BJ (cell line): ENCODE measurements around the gene CCDC167. TPM values are rescaled to one million over a fixed set of nuclear protein-coding genes. Genes with fewer than 3 reads are reported as not detected.

Experiments
- CTCF ChIA-PET: fragments of 350-600 bp; formaldehyde crosslinking; extraction: SDS; loops from one replicate; lab custom pipeline; 2021; ENCODE audit warnings: antibody characterized with exemption, inconsistent platforms; lab: Yijun Ruan, JAX
- POLR2A ChIA-PET: fragments of 300-600 bp; sonication (Branson Sonifier 250); formaldehyde crosslinking; extraction: SDS; loops from one replicate; lab custom pipeline; 2021; ENCODE audit warnings: antibody characterized with exemption; lab: Charles Lee
- DNase-seq: peaks from one replicate; pipeline ENCODE4 v3.0.0-alpha.2; 2011; ENCODE audit warnings: low read depth
- H3K27me3 ChIP-seq: 2 replicates; pipeline ENCODE4 v1.6.0; 2011; ENCODE audit warnings: low read length; ENCODE audit not compliant: control insufficient read depth, insufficient read depth
- H3K36me3 ChIP-seq: 2 replicates; pipeline ENCODE4 v1.5.1; 2011; ENCODE audit warnings: low read length; ENCODE audit not compliant: control insufficient read depth, insufficient read depth
- H3K4me3 ChIP-seq: 2 replicates; pipeline ENCODE4 v1.5.1; 2011; ENCODE audit warnings: low read depth, mild to moderate bottlenecking, control low read depth, low read length
- CTCF ChIP-seq: IDR thresholded peaks from 2 replicates; pipeline ENCODE4 v1.5.1; 2011; ENCODE audit warnings: low read depth, mild to moderate bottlenecking, control low read depth, inconsistent platforms, low read length, moderate library complexity; ENCODE audit not compliant: insufficient read depth
- polyA plus RNA-seq: library from polyadenylated mRNA; depleted of rRNA; stranded (reverse); fragments of >200 nt; gene quantifications from 2 replicates; pipeline ENCODE4 v1.2.3, GENCODE V29; 2011

CCDC167 gene
- polyA plus RNA-seq, 1 experiment, result 31.8 TPM

GRCh38 chr6:37519461-37519860 is 19.8 kb upstream of the CCDC167 start:
- ChIA-PET POLR2A (no interaction called here), CTCF (interaction anchor here (1.3 kb wide), 1 partner anchor 19 kb away, joined by 5 read pairs; no protein-coding TSS in a partner anchor)
- Histone ChIP-seq H3K27me3 (peaks cover 8% of the 10 kb centered on the region), H3K4me3 (no peak overlapping the region), H3K36me3 (no peaks in the 10 kb centered on the region)
- no peak for DNase-seq
- no peak for TF ChIP-seq CTCF

- TF ChIP-seq CTCF, result no peak
- Histone ChIP-seq H3K4me3 (no peak overlapping the region), H3K27me3 (peaks cover 18% of the 10 kb centered on the region), H3K36me3 (no peaks in the 10 kb centered on the region)
- DNase-seq, result no peak
- ChIA-PET CTCF (interaction anchor here (1.3 kb wide), 1 partner anchor 20 kb away, joined by 5 read pairs; no protein-coding TSS in a partner anchor), POLR2A (no interaction called here)
Observed at GRCh38 chr6:37518116-37518515, 18.4 kb upstream of the CCDC167 start.

- POLR2A ChIA-PET, result no interaction called here
- Histone ChIP-seq H3K4me3 (no peak overlapping the region), H3K36me3 (no peaks in the 10 kb centered on the region), H3K27me3 (peaks cover 25% of the 10 kb centered on the region)
- DNase-seq, result peak; percentile 15
- TF ChIP-seq CTCF, result no peak
- CTCF ChIA-PET, result no interaction called here
Observed at GRCh38 chr6:37517411-37517812, 17.7 kb upstream of the CCDC167 start.

- no peak overlapping the region for H3K4me3 ChIP-seq
- peaks cover 30% of the 10 kb centered on the region for H3K27me3 ChIP-seq
- no peak for DNase-seq
- CTCF ChIA-PET, result no interaction called here
- POLR2A ChIA-PET, result no interaction called here
- TF ChIP-seq CTCF, result no peak
- H3K36me3 ChIP-seq, result no peaks in the 10 kb centered on the region
Observed at GRCh38 chr6:37516920-37517405, 17.3 kb upstream of the CCDC167 start.

GRCh38 chr6:37516076-37516919 is 16.6 kb upstream of the CCDC167 start:
- no peak overlapping the region for H3K4me3 ChIP-seq
- ChIA-PET CTCF (no interaction called here), POLR2A (no interaction called here)
- H3K27me3 ChIP-seq, result peaks cover 30% of the 10 kb centered on the region
- no peaks in the 10 kb centered on the region for H3K36me3 ChIP-seq
- no peak for TF ChIP-seq CTCF
- no peak for DNase-seq
